Measurements from ENCODE around the gene USHBP1.
A peak's percentile ranks its signal among the peaks of the same experiment; 100 is the strongest.
"Not testable (repeated sequence)": the region's sequence is repeated elsewhere in the genome, so short reads cannot be mapped to it uniquely, and the experiment has no call there.

Gene USHBP1

DNA sequence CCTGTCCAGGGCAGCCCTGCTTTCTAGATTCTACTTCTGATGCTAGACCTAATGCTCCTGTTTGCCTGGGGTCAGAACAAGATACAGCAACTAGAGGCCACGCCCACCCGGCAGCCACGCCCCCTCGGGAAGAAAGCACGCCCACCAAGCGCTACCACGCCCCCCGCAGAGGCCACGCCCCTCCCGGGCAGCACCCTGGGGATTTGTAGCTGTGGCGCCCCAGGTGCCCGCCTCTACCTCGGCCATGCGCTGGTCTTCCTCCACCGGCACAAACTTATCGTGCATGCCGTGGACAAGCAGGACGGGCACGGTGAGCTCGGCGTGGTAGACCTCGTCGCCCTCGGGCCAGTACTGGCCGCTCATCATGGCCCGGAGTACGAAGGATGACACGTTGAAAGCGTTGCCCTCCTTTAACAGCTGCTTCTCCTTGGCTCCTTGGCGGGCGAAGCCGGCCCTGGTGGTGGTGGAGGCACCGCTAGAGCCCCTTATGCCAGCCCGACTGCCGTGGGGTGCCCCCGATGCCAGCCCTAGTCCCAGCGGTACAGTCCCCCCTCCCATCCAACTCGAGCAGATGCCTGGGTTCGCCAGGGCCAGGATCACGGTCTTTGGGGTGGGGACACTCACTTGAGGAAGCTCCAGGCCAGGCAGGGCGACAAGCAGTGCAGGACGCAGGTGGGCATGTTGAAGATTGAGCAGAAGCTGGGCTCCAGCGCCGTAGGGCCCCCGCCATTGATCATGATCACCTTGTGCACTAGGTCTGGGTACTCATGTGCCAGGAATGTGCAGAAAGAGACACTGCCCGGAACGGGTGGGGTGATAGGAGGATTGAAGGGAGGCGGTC lies 29.7 kb upstream of the USHBP1 start:
- DNase-seq (ENCODE audit: low spot score) = peak; percentile 71

GRCh38 chr19:17293605-17294004 lies 29.1 kb upstream of the USHBP1 start:
- DNase-seq (ENCODE audit: low spot score) = no peak

DNA sequence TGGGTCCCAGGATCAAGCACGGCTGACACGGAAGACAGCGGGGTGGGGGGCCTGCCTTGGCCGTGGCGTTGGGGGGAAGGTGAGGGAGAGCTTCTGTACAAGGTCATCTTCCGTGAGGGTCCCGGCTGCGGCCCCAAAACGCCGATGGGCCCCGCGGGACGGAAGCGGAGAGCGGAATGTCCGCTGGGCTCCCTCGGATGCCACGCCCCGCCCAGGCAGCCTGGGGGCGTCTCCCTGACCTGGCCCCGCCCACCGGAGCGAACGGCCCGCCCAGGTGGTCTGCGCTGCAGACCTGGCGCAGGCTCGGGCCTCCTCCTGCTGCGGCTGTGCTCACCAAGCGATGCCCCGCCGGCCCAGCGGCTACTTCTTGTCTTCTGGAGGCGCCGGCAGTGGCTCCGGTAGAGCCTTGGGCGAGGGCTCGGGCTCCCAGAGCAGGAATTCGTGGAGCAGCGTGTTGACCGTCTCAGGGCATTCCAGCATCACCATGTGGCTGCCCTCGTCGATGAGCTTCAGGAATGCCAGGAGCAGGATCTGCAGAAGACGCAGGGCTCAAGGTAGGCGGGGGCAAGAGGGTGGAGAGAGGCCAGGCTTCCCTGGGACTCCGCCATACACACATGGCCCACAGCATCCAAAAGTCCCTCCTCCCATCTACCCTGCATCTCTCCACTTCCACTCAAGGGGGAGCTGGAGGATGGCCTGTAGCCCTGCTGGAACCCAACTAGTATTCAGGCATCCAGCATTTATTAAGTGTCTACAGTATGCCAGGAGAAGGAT lies 27.9 kb upstream of the USHBP1 start:
- DNase-seq (ENCODE audit: low spot score) = peak; percentile 84

DNA sequence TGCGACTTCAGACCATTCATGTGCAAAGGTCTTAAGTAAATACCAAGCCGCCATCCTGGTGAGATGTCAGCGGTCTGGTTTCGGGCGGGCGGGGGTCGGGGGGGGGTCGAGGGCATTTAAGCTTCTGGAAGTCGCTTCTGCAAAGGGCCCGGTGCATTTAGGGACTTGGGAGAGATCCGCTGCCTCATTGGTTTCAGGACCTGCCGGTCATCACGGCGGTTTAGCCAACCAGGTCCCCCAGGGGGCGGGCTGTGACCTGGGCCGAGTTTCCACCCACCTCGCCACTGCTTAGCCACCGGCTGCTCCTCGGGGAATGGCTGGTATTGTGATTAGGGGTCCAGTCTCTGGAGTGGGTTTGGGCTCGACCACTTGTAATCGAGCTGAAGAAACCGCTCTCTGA lies 24.9 kb upstream of the USHBP1 start:
- DNase-seq (ENCODE audit: low spot score) = peak; percentile 71

DNA sequence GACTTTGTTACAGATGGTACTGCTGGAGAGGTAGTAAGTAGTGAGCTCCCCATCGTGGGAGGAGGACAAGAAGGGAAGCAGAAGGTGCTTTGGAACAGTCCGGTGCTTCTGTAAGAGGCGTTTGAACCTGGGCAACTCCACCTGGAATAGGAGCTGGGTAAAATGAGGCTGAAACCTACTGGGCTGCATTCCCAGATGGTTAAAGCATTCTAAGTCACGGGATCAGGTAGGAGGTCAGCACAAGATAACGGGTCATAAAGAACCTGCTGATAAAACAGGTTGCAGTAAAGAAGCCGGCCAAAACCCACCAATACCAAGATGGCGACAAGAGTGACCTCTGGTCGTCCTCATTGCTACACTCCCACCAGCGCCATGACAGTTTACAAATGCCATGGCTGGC lies 22.2 kb upstream of the USHBP1 start:
- no peak for DNase-seq (ENCODE audit: low spot score)

GRCh38 chr19:17286263-17286662 lies 21.7 kb upstream of the USHBP1 start:
- DNase-seq (ENCODE audit: low spot score) = no peak

DNA sequence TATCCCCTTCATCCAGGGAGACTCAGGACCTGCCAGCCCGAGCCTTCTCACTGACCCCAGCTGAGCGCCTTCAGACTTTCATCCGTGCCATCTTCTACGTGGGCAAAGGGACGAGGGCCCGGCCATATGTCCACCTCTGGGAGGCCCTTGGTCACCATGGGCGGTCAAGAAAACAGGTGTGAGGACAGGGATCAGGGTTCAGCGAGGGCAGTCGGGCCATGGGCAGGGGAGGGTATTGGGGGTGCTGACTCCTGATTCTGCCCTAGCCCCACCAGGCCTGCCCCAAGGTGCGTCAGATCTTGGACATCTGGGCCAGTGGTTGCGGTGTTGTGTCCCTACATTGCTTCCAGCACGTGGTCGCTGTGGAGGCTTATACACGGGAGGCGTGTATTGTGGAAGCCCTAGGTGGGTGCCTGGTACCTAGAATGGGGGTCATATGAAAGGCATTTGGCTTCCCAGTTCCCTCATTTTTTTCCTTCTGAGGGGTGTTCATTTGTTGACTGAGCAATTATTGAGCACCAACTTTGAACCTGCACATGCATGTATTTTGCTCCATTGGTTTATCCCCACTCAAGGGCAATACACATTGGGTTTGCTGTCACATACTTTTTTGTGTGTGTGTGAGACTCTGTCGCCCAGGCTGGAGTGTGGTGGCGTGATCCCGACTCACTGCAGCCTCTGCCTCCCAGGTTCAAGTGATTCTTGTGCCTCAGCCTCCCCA lies 21.0 kb upstream of the USHBP1 start:
- DNase-seq (ENCODE audit: low spot score) = no peak

DNA sequence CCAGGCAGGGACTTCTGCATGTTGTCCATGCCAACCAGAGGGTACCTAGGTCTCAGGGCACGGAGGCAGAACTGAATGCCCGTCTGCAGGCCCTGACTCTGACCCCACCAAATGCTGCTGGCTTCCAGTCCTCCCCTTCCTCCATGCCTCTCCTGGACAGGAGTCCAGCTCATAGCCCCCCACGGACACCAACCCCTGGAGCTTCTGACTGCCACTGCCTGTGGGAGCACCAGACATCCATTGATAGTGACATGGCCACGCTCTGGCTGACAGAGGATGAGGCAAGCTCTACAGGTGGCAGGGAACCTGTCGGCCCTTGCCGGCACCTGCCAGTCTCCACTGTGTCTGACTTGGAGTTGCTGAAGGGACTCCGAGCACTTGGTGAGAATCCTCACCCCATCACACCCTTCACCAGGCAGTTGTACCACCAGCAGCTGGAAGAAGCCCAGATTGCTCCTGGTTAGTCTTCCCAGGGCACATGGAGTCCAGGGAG lies 19.0 kb upstream of the USHBP1 start:
- no peak for DNase-seq (ENCODE audit: low spot score)

- peak; percentile 89 for DNase-seq (ENCODE audit: low spot score)
Observed at GRCh38 chr19:17282488-17283125, 18.1 kb upstream of the USHBP1 start.

DNA sequence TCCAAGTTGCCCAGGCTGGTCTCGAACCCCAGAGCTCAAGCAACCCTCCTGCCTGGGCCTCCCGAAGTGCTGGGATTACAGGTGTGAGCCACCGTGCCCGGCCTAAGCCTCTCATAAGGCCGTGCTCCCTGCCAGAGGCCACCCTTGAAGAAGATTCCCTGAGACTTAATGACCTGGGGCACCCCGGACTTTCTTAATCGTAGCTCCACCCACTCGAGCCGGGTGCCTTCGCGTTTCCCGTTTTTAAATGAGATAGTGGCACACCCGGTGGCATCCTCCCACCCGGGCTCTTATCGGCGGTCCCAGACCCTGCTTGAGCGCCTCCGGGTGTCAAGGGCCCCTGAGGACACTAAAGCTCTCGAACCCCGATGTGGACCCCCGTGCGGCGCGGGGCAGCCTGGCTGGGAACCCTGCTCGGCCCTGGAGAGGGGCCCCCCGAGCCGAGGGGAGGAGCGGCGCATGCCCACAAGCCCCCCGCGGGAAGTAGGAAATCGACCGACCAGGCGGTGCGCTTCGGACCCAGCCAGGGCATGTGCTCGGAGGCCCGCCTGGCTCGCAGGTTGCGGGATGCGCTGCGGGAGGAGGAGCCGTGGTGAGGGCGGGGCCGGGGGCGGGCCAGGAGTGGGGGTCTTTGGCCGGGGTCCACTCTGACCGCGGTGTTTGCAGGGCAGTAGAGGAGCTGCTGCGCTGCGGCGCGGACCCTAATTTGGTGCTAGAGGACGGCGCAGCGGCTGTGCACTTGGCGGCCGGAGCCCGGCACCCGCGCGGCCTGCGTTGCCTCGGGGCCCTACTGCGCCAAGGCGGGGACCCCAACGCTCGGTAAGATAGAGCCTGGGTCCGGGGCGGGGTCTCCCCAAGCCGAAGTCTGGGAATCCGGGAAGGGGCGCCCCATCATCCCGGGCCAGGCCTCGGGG lies 17.1 kb upstream of the USHBP1 start, which contains the start of gene ANKLE1:
ANKLE1 (plus strand) TSS at position 511 of the 914 bp plus-strand sequence; CDS start at position 531, 20 bp downstream.
- peak; percentile 98 for DNase-seq (ENCODE audit: low spot score)

DNA sequence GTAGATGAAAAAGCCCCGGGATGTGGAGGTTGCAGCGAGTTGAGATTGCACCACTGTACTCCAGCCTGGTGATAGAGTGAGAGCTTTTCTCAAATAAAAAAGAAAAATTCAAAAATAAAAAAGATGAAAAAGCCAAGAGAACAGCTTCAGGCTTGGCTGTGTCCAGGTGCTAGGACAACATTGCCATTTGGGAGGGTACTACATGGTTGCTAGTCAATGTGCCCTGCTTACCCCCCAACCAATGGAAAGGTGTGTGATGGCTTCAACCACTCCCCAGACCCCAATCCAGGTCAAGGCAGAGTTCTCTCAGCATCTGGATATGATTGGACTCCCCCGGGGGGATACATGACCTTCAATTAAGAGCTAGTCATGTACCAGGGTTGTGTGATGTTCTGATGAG lies 14.9 kb upstream of the USHBP1 start:
- no peak for DNase-seq (ENCODE audit: low spot score)

DNA sequence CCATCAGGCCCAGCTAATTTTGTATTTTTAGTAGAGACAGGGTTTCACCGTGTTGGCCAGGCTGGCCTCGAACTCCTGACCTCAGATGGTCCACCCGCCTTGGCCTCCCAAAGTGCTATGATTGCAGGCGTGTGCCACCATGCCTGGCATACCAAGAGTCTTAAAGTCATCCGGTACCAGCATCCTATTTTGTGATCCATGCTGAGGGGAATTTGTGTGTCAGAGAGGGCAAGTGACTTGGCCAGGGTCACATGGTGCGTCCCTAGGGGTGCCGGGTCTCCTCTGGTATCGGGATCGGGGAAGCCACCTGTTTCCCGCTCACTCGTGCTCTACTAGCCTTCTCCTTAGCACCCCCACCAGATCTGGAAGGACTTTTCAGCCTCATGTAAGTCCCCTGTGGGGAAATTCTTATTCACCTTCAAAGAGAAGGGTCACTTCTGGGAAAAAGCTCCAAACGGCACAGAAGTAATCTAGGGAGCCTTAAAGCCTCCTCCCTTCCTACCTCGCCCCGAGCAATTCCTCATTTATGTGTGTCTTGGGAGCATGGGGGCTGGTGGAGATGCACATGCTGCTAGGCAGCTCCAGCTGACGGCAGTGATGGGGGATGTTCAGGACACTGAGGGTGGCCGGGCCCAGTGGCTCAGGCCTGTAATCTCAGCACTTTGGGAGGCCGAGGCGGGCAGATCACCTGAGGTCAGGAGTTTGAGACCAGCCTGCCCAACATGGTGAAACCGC lies 11.1 kb upstream of the USHBP1 start:
- DNase-seq (ENCODE audit: low spot score) = no peak

DNA sequence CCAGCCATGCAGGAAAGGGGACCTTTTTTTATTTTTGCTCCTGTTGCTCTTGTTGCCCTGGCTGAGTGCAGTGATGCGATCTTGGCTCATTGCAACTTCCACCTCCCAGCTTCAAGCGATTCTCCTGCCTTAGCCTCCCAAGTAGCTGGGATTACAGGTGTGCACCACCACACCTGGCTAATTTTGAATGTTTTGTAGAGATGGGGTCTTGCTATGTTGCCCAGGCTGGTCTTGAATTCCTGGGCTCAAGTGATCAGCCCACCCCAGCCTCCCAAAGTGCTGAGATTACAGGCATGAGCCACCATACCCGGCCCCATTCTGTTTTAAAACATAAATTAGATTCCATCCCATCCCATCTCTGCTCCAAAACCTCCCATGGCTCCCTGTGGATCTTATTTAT lies 10.3 kb upstream of the USHBP1 start:
- not testable (repeated sequence) for DNase-seq (ENCODE audit: low spot score)

GRCh38 chr19:17268754-17269153 lies 4.2 kb upstream of the USHBP1 start:
- no peak for DNase-seq (ENCODE audit: low spot score)

DNA sequence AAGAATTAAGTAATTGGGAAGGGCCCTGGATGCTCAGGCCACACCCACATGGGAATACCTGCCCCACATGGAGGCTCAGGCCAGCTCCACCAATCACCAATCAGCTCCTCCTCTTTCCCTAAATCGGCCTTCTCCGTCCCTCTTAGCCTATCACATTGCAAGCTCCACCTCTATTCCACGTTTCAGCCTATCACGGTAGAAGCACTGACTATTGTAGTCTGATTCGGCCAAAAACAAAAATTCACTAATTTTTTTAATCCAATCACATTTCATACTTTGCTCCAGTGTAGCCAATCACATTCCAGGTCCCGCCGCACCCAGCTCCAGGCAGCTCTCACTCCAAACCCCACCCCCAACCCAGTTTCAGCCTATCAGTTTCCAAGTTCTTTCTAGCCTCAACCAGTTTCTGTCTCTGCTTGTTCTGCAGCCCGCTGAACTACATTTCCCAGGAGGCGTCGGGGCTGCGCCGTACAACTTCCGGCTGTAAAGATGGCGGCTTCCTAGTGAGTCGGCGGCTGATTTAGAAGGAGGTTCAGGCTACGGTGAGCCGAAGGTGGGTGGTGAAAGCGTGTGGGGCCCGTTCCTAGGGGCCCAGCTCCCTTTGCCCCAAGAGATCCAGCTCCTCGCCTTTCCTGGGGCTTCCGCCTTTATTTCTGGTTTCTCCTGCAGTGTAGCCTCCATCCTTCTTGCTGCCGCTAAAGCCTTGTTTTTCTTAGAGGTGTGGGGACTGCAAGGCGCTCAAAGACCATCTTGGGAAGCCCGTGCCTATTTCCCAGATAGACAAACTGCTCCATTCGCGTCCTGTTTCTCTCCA lies 2.6 kb upstream of the USHBP1 start, which contains the start of gene BABAM1:
BABAM1 (plus strand) TSS at position 469 of the 814 bp plus-strand sequence. CDS start 1,364 bp downstream, outside the sequence.
- peak; percentile 98 for DNase-seq (ENCODE audit: low spot score)

- no peak for DNase-seq (ENCODE audit: low spot score)
Observed at GRCh38 chr19:17266589-17266974, 2.0 kb upstream of the USHBP1 start.

DNA sequence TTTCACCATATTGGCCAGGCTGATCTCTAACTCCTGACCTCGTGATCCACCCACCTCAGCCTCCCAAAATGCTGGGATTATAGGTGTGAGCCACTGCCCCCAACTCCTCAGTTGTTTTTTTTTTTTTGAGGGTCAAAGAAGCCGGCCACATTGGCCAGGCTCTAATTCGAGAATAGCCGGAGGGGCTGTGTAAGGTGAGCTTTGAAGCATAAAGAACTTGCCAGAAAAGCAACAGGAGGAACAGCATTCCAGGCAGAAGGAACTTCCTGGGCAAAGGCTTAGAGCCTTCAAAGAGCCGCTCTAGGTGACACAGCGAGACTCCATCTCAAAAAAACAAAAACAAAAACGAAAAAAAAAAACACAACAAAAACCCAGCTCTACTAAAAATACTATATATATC lies 1.5 kb upstream of the USHBP1 start:
- DNase-seq (ENCODE audit: low spot score) = no peak

- DNase-seq (ENCODE audit: low spot score) = no peak
Observed at GRCh38 chr19:17263712-17264640, 569 bp downstream of the USHBP1 start.

All from hematopoietic multipotent progenitor cell treated with erythropoietin and hydrocortisone succinate and interleukin-3 and kit ligand, for 15 days (in vitro differentiated cells).